Neural cell (in vitro differentiated cells): ENCODE results near the gene CDYL. TPM values are rescaled to one million over a fixed set of nuclear protein-coding genes. Genes with fewer than 3 reads are reported as not detected.

Experiments
- H2AFZ ChIP-seq: fragments of 200-600, 300-800 bp; sonication (generic), shearing (Covaris generic); 2 replicates; pipeline ENCODE4 v1.6.0; 2014; ENCODE audit warnings: low read depth, mild to moderate bottlenecking, antibody characterized with exemption, low read length, moderate library complexity
- H3F3A ChIP-seq: fragments of 200-600 bp; shearing (Covaris generic); 2 replicates; pipeline ENCODE4 v1.6.1; 2016; ENCODE audit warnings: mild to moderate bottlenecking, moderate library complexity, mixed read lengths, antibody characterized with exemption, low read length; ENCODE audit not compliant: insufficient read depth, poor library complexity, severe bottlenecking
- H3K27ac ChIP-seq: fragments of 200-600, 300-800 bp; sonication (generic), shearing (Covaris generic); 2 replicates; pipeline ENCODE4 v1.5.1; 2014; ENCODE audit warnings: mild to moderate bottlenecking, low read length, moderate library complexity
- H3K27me3 ChIP-seq: fragments of 300-800, 200-600 bp; sonication (generic), shearing (Covaris generic); 2 replicates; pipeline ENCODE4 v1.6.0; 2014; ENCODE audit warnings: mild to moderate bottlenecking, low read depth, low read length, moderate library complexity; ENCODE audit not compliant: insufficient read depth
- H3K36me3 ChIP-seq: fragments of 300-800, 200-600 bp; sonication (generic), shearing (Covaris generic); 2 replicates; pipeline ENCODE4 v1.5.1; 2014; ENCODE audit warnings: mild to moderate bottlenecking, antibody characterized with exemption, low read length, moderate library complexity; ENCODE audit not compliant: insufficient read depth
- H3K4me2 ChIP-seq: fragments of 300-800, 200-600 bp; sonication (generic), shearing (Covaris generic); 2 replicates; pipeline ENCODE4 v1.6.0; 2014; ENCODE audit warnings: mild to moderate bottlenecking, low read length
- H3K4me3 ChIP-seq: fragments of 300-800, 200-600 bp; sonication (generic), shearing (Covaris generic); 2 replicates; pipeline ENCODE4 v1.5.1; 2014; ENCODE audit warnings: mild to moderate bottlenecking, low read length, moderate library complexity
- H3K79me2 ChIP-seq: fragments of 200-600 bp; shearing (Covaris generic); replicated peaks from 2 replicates; pipeline ENCODE4 v1.6.0; 2014; ENCODE audit warnings: mild to moderate bottlenecking, low read length, moderate library complexity; ENCODE audit not compliant: insufficient read depth
- H3K9ac ChIP-seq: fragments of 300-800, 200-600 bp; sonication (generic), shearing (Covaris generic); 2 replicates; pipeline ENCODE4 v1.6.1; 2016; ENCODE audit warnings: mild to moderate bottlenecking, low read length, mixed read lengths
- H3K9me2 ChIP-seq: fragments of 200-600 bp; shearing (Covaris generic); 2 replicates; pipeline ENCODE4 v1.6.1; 2016; ENCODE audit warnings: mild to moderate bottlenecking, low read length, mixed read lengths; ENCODE audit not compliant: insufficient read depth
- H3K9me3 ChIP-seq: fragments of 200-600, 300-800 bp; sonication (generic), shearing (Covaris generic); 2 replicates; pipeline ENCODE4 v1.6.1; 2016; ENCODE audit warnings: mild to moderate bottlenecking, mixed run types, low read length, moderate library complexity, mixed read lengths
- H4K20me1 ChIP-seq: fragments of 200-600 bp; shearing (Covaris generic); 2 replicates; pipeline ENCODE4 v1.6.1; 2016; ENCODE audit warnings: mild to moderate bottlenecking, mixed run types; ENCODE audit not compliant: insufficient read depth
- CTCF ChIP-seq: fragments of 450-650 bp; IDR thresholded peaks from 2 replicates; pipeline ENCODE4 v1.5.1; 2014; ENCODE audit warnings: antibody characterized with exemption, mild to moderate bottlenecking, moderate library complexity; ENCODE audit not compliant: poor library complexity, severe bottlenecking
- EP300 ChIP-seq: fragments of 450-650 bp; conservative IDR thresholded peaks from 2 replicates; pipeline ENCODE4 v1.6.1; 2014; ENCODE audit warnings: antibody characterized with exemption, mild to moderate bottlenecking, moderate library complexity; ENCODE audit not compliant: poor library complexity, severe bottlenecking
- EZH2 ChIP-seq: fragments of 200-600, 300-800 bp; shearing (Covaris generic), sonication (generic); IDR thresholded peaks from 2 replicates; pipeline ENCODE4 v1.6.1; 2014; ENCODE audit warnings: antibody characterized with exemption, low read length, borderline replicate concordance, mild to moderate bottlenecking; ENCODE audit not compliant: insufficient read depth, poor library complexity, severe bottlenecking
- MXI1 ChIP-seq: fragments of 450-650 bp; conservative IDR thresholded peaks from 2 replicates; pipeline ENCODE4 v1.6.1; 2014; ENCODE audit warnings: antibody characterized with exemption, mild to moderate bottlenecking; ENCODE audit not compliant: poor library complexity, severe bottlenecking
- POLR2AphosphoS5 ChIP-seq: IDR thresholded peaks from 2 replicates; pipeline ENCODE4 v1.6.1; 2012
- RAD21 ChIP-seq: fragments of 450-650 bp; conservative IDR thresholded peaks from 2 replicates; pipeline ENCODE4 v1.6.1; 2014; ENCODE audit warnings: antibody characterized with exemption, mild to moderate bottlenecking, moderate library complexity
- REST ChIP-seq: IDR thresholded peaks from 2 replicates; pipeline ENCODE4 v1.6.1; 2012; ENCODE audit warnings: borderline replicate concordance
- SMC3 ChIP-seq: fragments of 450-650 bp; conservative IDR thresholded peaks from 2 replicates; pipeline ENCODE4 v1.6.1; 2014; ENCODE audit warnings: antibody characterized with exemption, mild to moderate bottlenecking, moderate library complexity; ENCODE audit not compliant: poor library complexity
- TAF1 ChIP-seq: IDR thresholded peaks from 2 replicates; pipeline ENCODE4 v1.6.1; 2012; ENCODE audit warnings: low read depth
- polyA plus RNA-seq: library from polyadenylated mRNA; depleted of rRNA; stranded (reverse); fragments of >200 nt; gene quantifications from 2 replicates; pipeline ENCODE4 v1.2.3, GENCODE V29; 2014

CDYL gene
- polyA plus RNA-seq, 1 donor from 2014 or later = 5.2 TPM

- H2AFZ ChIP-seq = no peak overlapping the region
- H3K9me2 ChIP-seq = no peaks in the 10 kb centered on the region
- no peaks in the 10 kb centered on the region for H4K20me1 ChIP-seq
- H3K79me2 ChIP-seq = no peaks in the 10 kb centered on the region
- H3K27ac ChIP-seq = no peak overlapping the region
- H3K36me3 ChIP-seq = no peaks in the 10 kb centered on the region
- no peak overlapping the region for H3K4me3 ChIP-seq
- no peaks in the 10 kb centered on the region for H3F3A ChIP-seq
- TF ChIP-seq SMC3 (no peak), REST (no peak), EZH2 (no peak)
- no peaks in the 10 kb centered on the region for H3K9me3 ChIP-seq
- no peak overlapping the region for H3K4me2 ChIP-seq
- H3K9ac ChIP-seq = no peak overlapping the region
- H3K27me3 ChIP-seq = no peaks in the 10 kb centered on the region
These were observed 112.6 kb downstream of the CDYL start for GRCh38 chr6:4888841-4889240.

- Histone ChIP-seq H3K4me2 (no peak overlapping the region), H3K9me2 (no peaks in the 10 kb centered on the region), H2AFZ (no peak overlapping the region), H3F3A (no peaks in the 10 kb centered on the region), H4K20me1 (no peaks in the 10 kb centered on the region), H3K79me2 (no peaks in the 10 kb centered on the region), H3K36me3 (no peaks in the 10 kb centered on the region), H3K27me3 (no peaks in the 10 kb centered on the region), H3K9me3 (no peaks in the 10 kb centered on the region), H3K27ac (no peak overlapping the region), H3K4me3 (no peak overlapping the region), H3K9ac (no peak overlapping the region)
- TF ChIP-seq EZH2 (no peak), EP300 (no peak), POLR2AphosphoS5 (no peak)
These were observed 113.5 kb downstream of the CDYL start for GRCh38 chr6:4889701-4890100.

- Histone ChIP-seq H3K9ac (no peak overlapping the region), H3K27ac (no peak overlapping the region), H3K36me3 (no peaks in the 10 kb centered on the region), H2AFZ (no peak overlapping the region), H3K9me2 (no peaks in the 10 kb centered on the region), H3K9me3 (no peaks in the 10 kb centered on the region), H3K79me2 (no peaks in the 10 kb centered on the region), H3F3A (no peaks in the 10 kb centered on the region), H3K27me3 (no peaks in the 10 kb centered on the region), H3K4me2 (no peak overlapping the region), H4K20me1 (no peaks in the 10 kb centered on the region), H3K4me3 (no peak overlapping the region)
- no peak for TF ChIP-seq EP300
- TF ChIP-seq CTCF = no peak
- no peak for TF ChIP-seq MXI1
- no peak for TF ChIP-seq EZH2
- TF ChIP-seq POLR2AphosphoS5 = no peak
- TF ChIP-seq TAF1 = no peak
- TF ChIP-seq RAD21 = no peak
- TF ChIP-seq SMC3 = no peak
- TF ChIP-seq REST = no peak
These were observed 114.0 kb downstream of the CDYL start for GRCh38 chr6:4890191-4890590.
